SU-DHL-6 (cell line): ENCODE results near the gene RAB26.

ENCODE experiments used
- H2AFZ ChIP-seq: fragments of 200-600 bp; sonication (generic); 2 replicates; pipeline ENCODE4 v1.6.1; 2014; ENCODE audit warnings: low read depth, mild to moderate bottlenecking, moderate library complexity, mixed read lengths, antibody characterized with exemption, low read length; ENCODE audit not compliant: severe bottlenecking
- H3F3A ChIP-seq: fragments of 200-600 bp; shearing (Covaris generic); 2 replicates; pipeline ENCODE4 v1.6.0; 2016; ENCODE audit warnings: antibody characterized with exemption, mild to moderate bottlenecking; ENCODE audit not compliant: insufficient read depth
- H3K27ac ChIP-seq: fragments of 200-600 bp; sonication (generic); 2 replicates; pipeline ENCODE4 v1.5.1; 2016; ENCODE audit warnings: low read depth, mild to moderate bottlenecking, low read length, moderate library complexity, mixed read lengths
- H3K27me3 ChIP-seq: fragments of 200-600 bp; sonication (generic), shearing (Covaris generic); 2 replicates; pipeline ENCODE4 v1.6.0; 2014; ENCODE audit warnings: mild to moderate bottlenecking, low read length
- H3K36me3 ChIP-seq: fragments of 200-600 bp; sonication (generic); 2 replicates; pipeline ENCODE4 v1.6.1; 2014; ENCODE audit warnings: mild to moderate bottlenecking, low read length, mixed read lengths
- H3K4me2 ChIP-seq: fragments of 300-600, 200-600 bp; shearing (Covaris generic), sonication (generic); 2 replicates; pipeline ENCODE4 v1.6.0; 2014; ENCODE audit warnings: low read length, low read depth, mild to moderate bottlenecking; ENCODE audit not compliant: poor library complexity, severe bottlenecking
- H3K4me3 ChIP-seq: fragments of 200-600 bp; sonication (generic); 2 replicates; pipeline ENCODE4 v1.5.1; 2014; ENCODE audit warnings: antibody characterized with exemption, low read length, mild to moderate bottlenecking, mixed read lengths; ENCODE audit not compliant: insufficient read depth, poor library complexity, severe bottlenecking
- H3K79me2 ChIP-seq: fragments of 200-600 bp; sonication (generic); 2 replicates; pipeline ENCODE4 v1.6.1; 2014; ENCODE audit warnings: mild to moderate bottlenecking, low read length, moderate library complexity; ENCODE audit not compliant: insufficient read depth
- H3K9ac ChIP-seq: fragments of 200-600 bp; sonication (generic); 2 replicates; pipeline ENCODE4 v1.7.0; 2014; ENCODE audit warnings: mild to moderate bottlenecking, low read length
- H3K9me2 ChIP-seq: fragments of 200-600 bp; sonication (generic); replicated peaks from 2 replicates; pipeline ENCODE4 v1.6.1; 2014; ENCODE audit warnings: low read length; ENCODE audit not compliant: insufficient read depth
- H3K9me3 ChIP-seq: fragments of 200-600 bp; sonication (generic); 2 replicates; pipeline ENCODE4 v1.6.1; 2014; ENCODE audit warnings: low read length, mixed read lengths; ENCODE audit not compliant: insufficient read depth
- H4K20me1 ChIP-seq: fragments of 200-600 bp; sonication (generic); 2 replicates; pipeline ENCODE4 v1.6.1; 2014; ENCODE audit warnings: low read depth, mild to moderate bottlenecking, antibody characterized with exemption, low read length, moderate library complexity, mixed read lengths
- EZH2phosphoT487 ChIP-seq: fragments of 200-600 bp; sonication (generic), shearing (Covaris generic); conservative IDR thresholded peaks from 2 replicates; pipeline ENCODE4 v1.6.1; 2018; ENCODE audit warnings: mild to moderate bottlenecking, antibody characterized with exemption, low read length, moderate library complexity, mixed read lengths
- TF ChIP-seq, protein P1 (sequence below): fragments of 200-600 bp; sonication (generic); IDR thresholded peaks from one replicate; pipeline ENCODE4 v1.5.1; 2017; ENCODE audit warnings: antibody characterized with exemption, mild to moderate bottlenecking, low read length, moderate library complexity; ENCODE audit not compliant: insufficient read depth, poor library complexity, severe bottlenecking

RAB26 gene

GRCh38 chr16:2187212-2187611 is 38.8 kb downstream of the RAB26 start:
- Histone ChIP-seq H3K4me2 (no peak overlapping the region), H3K27me3 (no peaks in the 10 kb centered on the region), H3K36me3 (no peaks in the 10 kb centered on the region), H2AFZ (no peak overlapping the region), H3K9ac (no peak overlapping the region), H3K9me3 (no peaks in the 10 kb centered on the region), H3K27ac (no peak overlapping the region), H4K20me1 (no peaks in the 10 kb centered on the region; the same call in 1 of the 2 replicates), H3F3A (no peaks in the 10 kb centered on the region), H3K4me3 (no peak overlapping the region), H3K9me2 (no peaks in the 10 kb centered on the region), H3K79me2 (no peaks in the 10 kb centered on the region)
- TF ChIP-seq, protein P1, sequence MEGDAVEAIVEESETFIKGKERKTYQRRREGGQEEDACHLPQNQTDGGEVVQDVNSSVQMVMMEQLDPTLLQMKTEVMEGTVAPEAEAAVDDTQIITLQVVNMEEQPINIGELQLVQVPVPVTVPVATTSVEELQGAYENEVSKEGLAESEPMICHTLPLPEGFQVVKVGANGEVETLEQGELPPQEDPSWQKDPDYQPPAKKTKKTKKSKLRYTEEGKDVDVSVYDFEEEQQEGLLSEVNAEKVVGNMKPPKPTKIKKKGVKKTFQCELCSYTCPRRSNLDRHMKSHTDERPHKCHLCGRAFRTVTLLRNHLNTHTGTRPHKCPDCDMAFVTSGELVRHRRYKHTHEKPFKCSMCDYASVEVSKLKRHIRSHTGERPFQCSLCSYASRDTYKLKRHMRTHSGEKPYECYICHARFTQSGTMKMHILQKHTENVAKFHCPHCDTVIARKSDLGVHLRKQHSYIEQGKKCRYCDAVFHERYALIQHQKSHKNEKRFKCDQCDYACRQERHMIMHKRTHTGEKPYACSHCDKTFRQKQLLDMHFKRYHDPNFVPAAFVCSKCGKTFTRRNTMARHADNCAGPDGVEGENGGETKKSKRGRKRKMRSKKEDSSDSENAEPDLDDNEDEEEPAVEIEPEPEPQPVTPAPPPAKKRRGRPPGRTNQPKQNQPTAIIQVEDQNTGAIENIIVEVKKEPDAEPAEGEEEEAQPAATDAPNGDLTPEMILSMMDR = no peak
- TF ChIP-seq EZH2phosphoT487 = no peak

- Histone ChIP-seq H3K4me3 (no peak overlapping the region), H3K9me3 (no peaks in the 10 kb centered on the region), H3K4me2 (no peak overlapping the region), H2AFZ (no peak overlapping the region), H3K9ac (no peak overlapping the region), H3K27ac (no peak overlapping the region), H3K36me3 (no peaks in the 10 kb centered on the region), H3K79me2 (no peaks in the 10 kb centered on the region), H3K27me3 (no peaks in the 10 kb centered on the region), H3K9me2 (no peaks in the 10 kb centered on the region), H3F3A (no peaks in the 10 kb centered on the region), H4K20me1 (no peaks in the 10 kb centered on the region; the same call in 1 of the 2 replicates)
- no peak for TF ChIP-seq EZH2phosphoT487
- TF ChIP-seq, protein P1 = no peak
These were observed 40.0 kb downstream of the RAB26 start for GRCh38 chr16:2188395-2188794.

GRCh38 chr16:2189252-2189893 is 40.9 kb downstream of the RAB26 start:
- no peak overlapping the region for H2AFZ ChIP-seq
- H3K4me3 ChIP-seq = no peak overlapping the region
- H3K9me3 ChIP-seq = no peaks in the 10 kb centered on the region
- no peak overlapping the region for H3K9ac ChIP-seq
- TF ChIP-seq, protein P1 = no peak
- TF ChIP-seq EZH2phosphoT487 = no peak
- no peaks in the 10 kb centered on the region for H3K9me2 ChIP-seq
- H3K79me2 ChIP-seq = no peaks in the 10 kb centered on the region
- no peaks in the 10 kb centered on the region for H3F3A ChIP-seq
- H3K27ac ChIP-seq = no peak overlapping the region
- H3K4me2 ChIP-seq = no peak overlapping the region
- no peaks in the 10 kb centered on the region for H3K27me3 ChIP-seq
- no peaks in the 10 kb centered on the region; the same call in 1 of the 2 replicates for H4K20me1 ChIP-seq
- no peaks in the 10 kb centered on the region for H3K36me3 ChIP-seq
